Fibroblast of lung (primary cell): ENCODE measurements around the gene SUCLG1. TPM values are rescaled to one million over a fixed set of nuclear protein-coding genes. Genes with fewer than 3 reads are reported as not detected.

ENCODE experiments used
- DNase-seq, 2 donors: peaks; one replicate each; pipeline versions ENCODE4 v3.0.0 to v3.0.0-alpha.2; 2010; ENCODE audit warnings: low read depth in 2 of 2
- H2AFZ ChIP-seq: 2 replicates; pipeline ENCODE4 v1.5.1; 2012; ENCODE audit warnings: low read length, control low read depth, inconsistent platforms
- H3K27ac ChIP-seq: 2 replicates; pipeline ENCODE4 v1.5.1; 2011; ENCODE audit warnings: low read length, control low read depth; ENCODE audit not compliant: insufficient read depth
- H3K27me3 ChIP-seq: 2 replicates; pipeline ENCODE4 v1.5.1; 2011; ENCODE audit warnings: mild to moderate bottlenecking, low read length; ENCODE audit not compliant: control insufficient read depth, insufficient read depth
- H3K36me3 ChIP-seq: 2 replicates; pipeline ENCODE4 v1.5.1; 2011; ENCODE audit warnings: low read length; ENCODE audit not compliant: control insufficient read depth, insufficient read depth
- H3K4me1 ChIP-seq: 2 replicates; pipeline ENCODE4 v1.5.1; 2011; ENCODE audit warnings: low read length; ENCODE audit not compliant: control insufficient read depth, insufficient read depth; ENCODE audit errors: extremely low read depth
- H3K4me2 ChIP-seq: 2 replicates; pipeline ENCODE4 v1.5.1; 2011; ENCODE audit warnings: low read length, control low read depth; ENCODE audit not compliant: insufficient read depth; ENCODE audit errors: extremely low read depth
- H3K4me3 ChIP-seq, 4 experiments: fragments of 200-600 bp in 1 of 4; sonication (generic) in 1 of 4; replicated peaks in 1 of 4; 2 replicates each; pipeline ENCODE4 v1.5.1; 2011 to 2016; ENCODE audit warnings: low read length in 4 of 4, low read depth in 3 of 4, mild to moderate bottlenecking in 3 of 4, control low read depth in 2 of 4, inconsistent platforms in 1 of 4, mixed read lengths in 1 of 4; ENCODE audit not compliant: insufficient read depth in 1 of 4; ENCODE audit errors: control extremely low read depth in 1 of 4
- H3K79me2 ChIP-seq: 2 replicates; pipeline ENCODE4 v1.5.1; 2012; ENCODE audit warnings: mild to moderate bottlenecking, low read length, inconsistent platforms; ENCODE audit not compliant: control insufficient read depth, insufficient read depth
- H3K9ac ChIP-seq: 2 replicates; pipeline ENCODE4 v1.5.1; 2011; ENCODE audit warnings: mild to moderate bottlenecking, low read length, control low read depth; ENCODE audit not compliant: insufficient read depth
- H3K9me3 ChIP-seq: 2 replicates; pipeline ENCODE4 v1.5.1; 2012; ENCODE audit warnings: low read depth, low read length; ENCODE audit not compliant: control insufficient read depth, insufficient read depth
- H4K20me1 ChIP-seq: 2 replicates; pipeline ENCODE4 v1.5.1; 2011; ENCODE audit warnings: low read length; ENCODE audit not compliant: control insufficient read depth, insufficient read depth; ENCODE audit errors: extremely low read depth
- EZH2 ChIP-seq: IDR thresholded peaks from 2 replicates; pipeline ENCODE4 v1.5.1; 2012; ENCODE audit warnings: low read length, control low read depth, mild to moderate bottlenecking; ENCODE audit errors: missing control alignments
- polyA plus RNA-seq, 2 donors: library from polyadenylated mRNA; depleted of rRNA in 1 of 2; stranded (reverse) in 1 of 2; unstranded in 1 of 2; fragments of >200 nt; gene quantifications; 2 replicates each; pipeline ENCODE4 v1.2.1, GENCODE V29; 2011 to 2012; ENCODE audit warnings: missing spikeins in 1 of 2
- total RNA-seq: library from RNA; depleted of rRNA; stranded (reverse); fragments of >200 nt; gene quantifications from 2 replicates; pipeline ENCODE4 v1.2.1, GENCODE V29; 2014
- TF ChIP-seq, protein P1 (sequence below), 2 donors: IDR thresholded peaks in 1 of 2; conservative IDR thresholded peaks in 1 of 2; 1 replicate in 1 of 2; 2 replicates in 1 of 2; pipeline ENCODE4 v1.5.1; 2011 to 2012; ENCODE audit warnings: low read length in 2 of 2, control low read depth in 1 of 2, inconsistent platforms in 1 of 2, low read depth in 1 of 2, mild to moderate bottlenecking in 1 of 2

The SUCLG1 gene
- total and polyA plus RNA-seq, 2 donors (not counting 1 experiment from before 2014, with no cell fraction given) = 50.0 to 63.1 TPM

DNA sequence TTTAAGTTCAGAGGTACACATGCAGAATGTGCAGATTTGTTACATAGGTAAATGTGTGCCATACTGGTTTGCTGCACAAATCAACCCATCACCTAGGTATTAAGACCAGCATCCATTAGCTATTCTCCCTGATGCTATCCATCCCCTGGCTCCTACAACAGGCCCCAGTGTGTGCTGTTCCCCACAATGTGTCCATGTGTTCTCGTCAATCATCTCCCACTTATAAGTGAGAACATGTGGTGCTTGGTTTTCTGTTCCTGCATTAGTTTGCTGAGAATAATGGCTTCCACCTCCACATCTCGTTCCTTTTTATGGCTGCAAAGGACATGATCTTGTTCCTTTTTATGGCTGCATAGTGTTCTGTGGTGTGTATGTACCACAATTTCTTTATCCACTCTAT is 75.8 kb downstream of the SUCLG1 start:
- no peaks in the 10 kb centered on the region for H3K36me3 ChIP-seq
- no peaks in the 10 kb centered on the region for H4K20me1 ChIP-seq
- TF ChIP-seq EZH2 = no peak
- TF ChIP-seq, protein P1, sequence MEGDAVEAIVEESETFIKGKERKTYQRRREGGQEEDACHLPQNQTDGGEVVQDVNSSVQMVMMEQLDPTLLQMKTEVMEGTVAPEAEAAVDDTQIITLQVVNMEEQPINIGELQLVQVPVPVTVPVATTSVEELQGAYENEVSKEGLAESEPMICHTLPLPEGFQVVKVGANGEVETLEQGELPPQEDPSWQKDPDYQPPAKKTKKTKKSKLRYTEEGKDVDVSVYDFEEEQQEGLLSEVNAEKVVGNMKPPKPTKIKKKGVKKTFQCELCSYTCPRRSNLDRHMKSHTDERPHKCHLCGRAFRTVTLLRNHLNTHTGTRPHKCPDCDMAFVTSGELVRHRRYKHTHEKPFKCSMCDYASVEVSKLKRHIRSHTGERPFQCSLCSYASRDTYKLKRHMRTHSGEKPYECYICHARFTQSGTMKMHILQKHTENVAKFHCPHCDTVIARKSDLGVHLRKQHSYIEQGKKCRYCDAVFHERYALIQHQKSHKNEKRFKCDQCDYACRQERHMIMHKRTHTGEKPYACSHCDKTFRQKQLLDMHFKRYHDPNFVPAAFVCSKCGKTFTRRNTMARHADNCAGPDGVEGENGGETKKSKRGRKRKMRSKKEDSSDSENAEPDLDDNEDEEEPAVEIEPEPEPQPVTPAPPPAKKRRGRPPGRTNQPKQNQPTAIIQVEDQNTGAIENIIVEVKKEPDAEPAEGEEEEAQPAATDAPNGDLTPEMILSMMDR (conservative IDR thresholded peaks at IDR 0.05 in 1 of 2, IDR thresholded peaks at IDR 0.05 in 1 of 2; ENCODE audit: low read depth in 1 of 2, low read length in 2 of 2) = no peak
- DNase-seq = no peak
- no peaks in the 10 kb centered on the region for H3K9me3 ChIP-seq
- H3K4me1 ChIP-seq = no peaks in the 10 kb centered on the region
- no peaks in the 10 kb centered on the region for H3K27me3 ChIP-seq
- no peak overlapping the region for H3K27ac ChIP-seq
- H3K4me3 ChIP-seq = no peak overlapping the region
- no peak overlapping the region for H3K9ac ChIP-seq
- no peak overlapping the region for H2AFZ ChIP-seq
- H3K4me2 ChIP-seq = no peak overlapping the region
- no peaks in the 10 kb centered on the region for H3K79me2 ChIP-seq

DNA sequence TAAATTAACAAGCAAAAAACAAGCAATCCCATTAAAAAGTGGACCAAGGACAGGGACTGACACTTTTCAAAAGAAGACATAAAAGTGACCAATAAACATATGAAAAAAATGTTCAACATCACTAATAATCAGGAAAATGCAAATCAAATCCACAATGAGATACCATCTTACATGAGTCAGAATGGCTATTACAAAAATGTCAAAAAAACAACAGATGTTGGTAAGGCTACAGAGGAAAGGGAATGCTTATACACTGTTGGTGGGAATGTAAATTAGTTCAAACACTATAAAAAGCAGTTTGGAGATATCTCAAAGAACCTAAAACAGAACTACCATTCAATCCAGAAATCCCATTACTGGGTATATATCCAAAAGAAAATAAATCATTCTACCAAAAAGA is 78.2 kb downstream of the SUCLG1 start:
- Histone ChIP-seq H3K4me3 (no peak overlapping the region), H3K79me2 (no peaks in the 10 kb centered on the region), H3K27me3 (no peaks in the 10 kb centered on the region), H3K9ac (no peak overlapping the region), H3K27ac (no peak overlapping the region), H4K20me1 (no peaks in the 10 kb centered on the region), H3K4me2 (no peak overlapping the region), H3K9me3 (no peaks in the 10 kb centered on the region), H2AFZ (no peak overlapping the region), H3K36me3 (no peaks in the 10 kb centered on the region), H3K4me1 (no peaks in the 10 kb centered on the region)
- DNase-seq = no peak
- TF ChIP-seq, protein P1 (conservative IDR thresholded peaks at IDR 0.05 in 1 of 2, IDR thresholded peaks at IDR 0.05 in 1 of 2; ENCODE audit: low read depth in 1 of 2, low read length in 2 of 2) = no peak
- no peak for TF ChIP-seq EZH2

DNA sequence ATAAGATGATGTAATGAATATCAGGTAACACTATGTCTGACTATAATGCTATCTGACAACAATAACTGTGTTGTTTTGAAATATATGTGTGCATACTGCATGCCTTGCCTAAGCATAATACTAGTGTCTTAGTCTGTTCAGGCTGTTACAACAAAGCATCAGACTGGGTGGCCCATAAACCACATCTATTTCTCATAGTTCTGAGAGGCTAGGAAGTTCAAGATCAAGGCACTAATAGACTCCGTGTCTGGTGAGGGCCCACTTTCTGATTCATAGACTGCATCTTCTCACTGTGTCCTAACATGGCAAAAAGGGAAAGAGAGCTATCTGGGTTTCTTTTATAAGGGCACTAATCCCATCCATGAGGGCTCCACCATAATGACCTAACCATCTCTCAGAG is 80.1 kb downstream of the SUCLG1 start:
- Histone ChIP-seq H3K9me3 (no peaks in the 10 kb centered on the region), H3K79me2 (no peaks in the 10 kb centered on the region), H3K27me3 (no peaks in the 10 kb centered on the region), H4K20me1 (no peaks in the 10 kb centered on the region), H3K4me2 (no peak overlapping the region), H2AFZ (no peak overlapping the region), H3K9ac (no peak overlapping the region), H3K36me3 (no peaks in the 10 kb centered on the region), H3K27ac (no peak overlapping the region), H3K4me3 (no peak overlapping the region), H3K4me1 (no peaks in the 10 kb centered on the region)
- no peak for TF ChIP-seq EZH2
- TF ChIP-seq, protein P1 (conservative IDR thresholded peaks at IDR 0.05 in 1 of 2, IDR thresholded peaks at IDR 0.05 in 1 of 2; ENCODE audit: low read depth in 1 of 2, low read length in 2 of 2) = no peak
- no peak for DNase-seq
